ENCODE measurements around the gene SMPDL3B. TPM values are rescaled to one million over a fixed set of nuclear protein-coding genes. Genes with fewer than 3 reads are reported as not detected.
"Not testable (repeated sequence)": the region's sequence is repeated elsewhere in the genome, so short reads cannot be mapped to it uniquely, and the experiment has no call there.

SMPDL3B gene
- total RNA-seq, 1 donor from 2014 or later: 0.27 TPM

GRCh38 chr1:27966402-27967105 lies 31.8 kb downstream of the SMPDL3B start:
- ATAC-seq (no peak), DNase-seq (ENCODE audit: low spot score) (no peak)
- intact Hi-C loops (cut with DNase I): no loop called here

- ATAC-seq (no peak), DNase-seq (ENCODE audit: low spot score) (no peak)
- intact Hi-C loops (cut with DNase I): no loop called here
These were observed 32.5 kb downstream of the SMPDL3B start for GRCh38 chr1:27967106-27967883.

- no peak for ATAC-seq
- intact Hi-C loops (cut with DNase I): no loop called here
- no peak for DNase-seq (ENCODE audit: low spot score)
These were observed 33.2 kb downstream of the SMPDL3B start for GRCh38 chr1:27967884-27968466.

- intact Hi-C loops (cut with DNase I): no loop called here
- DNase-seq (ENCODE audit: low spot score) (no peak), ATAC-seq (no peak)
These were observed 33.9 kb downstream of the SMPDL3B start for GRCh38 chr1:27968692-27969091.

GRCh38 chr1:27970401-27970800 lies 35.6 kb downstream of the SMPDL3B start:
- no peak for ATAC-seq
- intact Hi-C loops (cut with DNase I): no loop called here
- DNase-seq (ENCODE audit: low spot score): no peak

GRCh38 chr1:27971674-27972073 lies 36.9 kb downstream of the SMPDL3B start:
- DNase-seq (ENCODE audit: low spot score) (no peak), ATAC-seq (peak; percentile 83)
- intact Hi-C loops (cut with DNase I): no loop called here

GRCh38 chr1:27972141-27972540 lies 37.3 kb downstream of the SMPDL3B start:
- intact Hi-C loops (cut with DNase I): no loop called here
- no peak for DNase-seq (ENCODE audit: low spot score)
- ATAC-seq: no peak

- intact Hi-C loops (cut with DNase I): no loop called here
- ATAC-seq (no peak), DNase-seq (ENCODE audit: low spot score) (no peak)
These were observed 39.1 kb downstream of the SMPDL3B start for GRCh38 chr1:27973771-27974416.

- no peak for DNase-seq (ENCODE audit: low spot score)
- intact Hi-C loops (cut with DNase I): no loop called here
- ATAC-seq: no peak
These were observed 39.6 kb downstream of the SMPDL3B start for GRCh38 chr1:27974417-27974781.

GRCh38 chr1:27979151-27979858 lies 44.5 kb downstream of the SMPDL3B start:
- intact Hi-C loops (cut with DNase I): no loop called here
- ATAC-seq: peak; percentile 72
- no peak for DNase-seq (ENCODE audit: low spot score)

GRCh38 chr1:27979859-27980201 lies 45.0 kb downstream of the SMPDL3B start:
- intact Hi-C loops (cut with DNase I): no loop called here
- ATAC-seq (no peak), DNase-seq (ENCODE audit: low spot score) (no peak)

GRCh38 chr1:27980216-27980845 lies 45.5 kb downstream of the SMPDL3B start:
- intact Hi-C loops (cut with DNase I): no loop called here
- no peak for DNase-seq (ENCODE audit: low spot score)
- ATAC-seq: no peak

GRCh38 chr1:27981145-27981544 lies 46.3 kb downstream of the SMPDL3B start:
- intact Hi-C loops (cut with DNase I): no loop called here
- no peak for ATAC-seq
- no peak for DNase-seq (ENCODE audit: low spot score)

- no peak for DNase-seq (ENCODE audit: low spot score)
- intact Hi-C loops (cut with DNase I): no loop called here
- ATAC-seq: no peak
These were observed 56.2 kb downstream of the SMPDL3B start for GRCh38 chr1:27990920-27991537.

- intact Hi-C loops (cut with DNase I): no loop called here
- ATAC-seq (no peak), DNase-seq (ENCODE audit: low spot score) (no peak)
These were observed 57.5 kb downstream of the SMPDL3B start for GRCh38 chr1:27992276-27992675.

GRCh38 chr1:27993241-27993640 lies 58.4 kb downstream of the SMPDL3B start:
- ATAC-seq (no peak), DNase-seq (ENCODE audit: low spot score) (no peak)
- intact Hi-C loops (cut with DNase I): no loop called here

GRCh38 chr1:27994060-27994459 lies 59.3 kb downstream of the SMPDL3B start:
- DNase-seq (ENCODE audit: low spot score) (no peak), ATAC-seq (no peak)
- intact Hi-C loops (cut with DNase I): no loop called here

GRCh38 chr1:27994526-27994925 lies 59.7 kb downstream of the SMPDL3B start:
- ATAC-seq; intact Hi-C loops (cut with DNase I); DNase-seq (ENCODE audit: low spot score): not testable (repeated sequence)

All from sciatic nerve (tissue), 2 donors.